ES-I3 (cell line): ENCODE data around the gene GOLGA8N.

Experiments used
- H3K36me3 ChIP-seq: 2 replicates; pipeline ENCODE4 v1.6.1; 2013; ENCODE audit warnings: mild to moderate bottlenecking, low read length, control low read depth, moderate library complexity; ENCODE audit not compliant: insufficient read depth
- H3K4me1 ChIP-seq: 2 replicates; pipeline ENCODE4 v1.6.1; 2013; ENCODE audit warnings: mild to moderate bottlenecking, control low read depth, low read length; ENCODE audit not compliant: insufficient read depth
- H3K9ac ChIP-seq: 2 replicates; pipeline ENCODE4 v1.6.1; 2013; ENCODE audit warnings: low read depth, mild to moderate bottlenecking, low read length, moderate library complexity
- H3K9me3 ChIP-seq: 2 replicates; pipeline ENCODE4 v1.6.1; 2013; ENCODE audit warnings: mild to moderate bottlenecking, low read length, moderate library complexity; ENCODE audit not compliant: control insufficient read depth, insufficient read depth

Gene GOLGA8N

GRCh38 chr15:32637704-32638103 is 44.4 kb downstream of the GOLGA8N start:
- Histone ChIP-seq H3K4me1 (peaks cover 6% of the 10 kb centered on the region; the same call in 1 of the 2 replicates), H3K9me3 (no peaks in the 10 kb centered on the region), H3K36me3 (peaks cover 31% of the 10 kb centered on the region), H3K9ac (no peak overlapping the region)

GRCh38 chr15:32641517-32642059 is 48.3 kb downstream of the GOLGA8N start, which contains the start of gene SCG5:
Gene SCG5, plus strand, starts transcription at chr15:32641710. Its CDS starts 1,883 bp downstream, at chr15:32643593.
- no peaks in the 10 kb centered on the region for H3K9me3 ChIP-seq
- peaks cover 15% of the 10 kb centered on the region for H3K36me3 ChIP-seq
- peaks cover 20% of the 10 kb centered on the region; the same call in 1 of the 2 replicates for H3K4me1 ChIP-seq
- peak within 1 kb of the TSS; percentile 54; the same call in 1 of the 2 replicates for H3K9ac ChIP-seq

DNA sequence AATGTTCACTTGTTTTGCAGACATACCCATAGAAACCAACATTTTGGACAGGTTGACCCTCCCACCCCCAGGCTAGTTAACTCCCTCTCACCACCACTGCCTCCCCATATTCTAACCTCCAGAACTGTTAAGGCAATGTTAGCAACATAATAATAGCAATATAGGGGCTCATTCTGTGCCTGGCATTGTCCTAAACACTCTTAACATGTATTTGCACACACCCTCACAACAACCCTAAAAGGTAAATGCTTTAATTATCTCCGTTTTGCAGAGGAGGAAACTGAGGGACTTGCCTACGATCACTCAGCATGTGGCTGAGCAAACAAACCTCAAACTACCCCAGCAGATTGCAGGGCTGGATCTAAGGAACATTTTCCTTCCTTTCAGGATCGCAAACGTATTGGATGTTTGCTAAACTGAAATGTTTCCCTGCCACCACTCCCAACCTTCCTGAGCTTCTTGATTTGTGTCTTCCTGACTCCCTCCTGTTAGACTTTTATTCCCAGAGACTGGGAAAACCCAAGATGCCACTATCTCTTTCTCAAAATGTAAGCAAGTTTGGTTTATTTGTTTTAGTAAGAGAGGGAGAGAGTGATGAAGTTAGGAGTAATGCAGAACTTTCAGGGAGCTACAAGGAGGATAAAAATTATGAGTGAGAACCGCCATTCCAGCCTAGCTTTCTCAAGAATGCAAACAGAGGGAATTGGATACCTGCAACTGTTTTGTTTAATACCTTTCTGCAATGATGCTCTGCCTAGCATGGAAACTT is 49.6 kb downstream of the GOLGA8N start:
- H3K9me3 ChIP-seq = no peaks in the 10 kb centered on the region
- H3K9ac ChIP-seq = peak overlapping the region; percentile 36; the same call in 1 of the 2 replicates
- H3K36me3 ChIP-seq = peaks cover 3% of the 10 kb centered on the region; the same call in 1 of the 2 replicates
- H3K4me1 ChIP-seq = peaks cover 20% of the 10 kb centered on the region; the same call in 1 of the 2 replicates

DNA sequence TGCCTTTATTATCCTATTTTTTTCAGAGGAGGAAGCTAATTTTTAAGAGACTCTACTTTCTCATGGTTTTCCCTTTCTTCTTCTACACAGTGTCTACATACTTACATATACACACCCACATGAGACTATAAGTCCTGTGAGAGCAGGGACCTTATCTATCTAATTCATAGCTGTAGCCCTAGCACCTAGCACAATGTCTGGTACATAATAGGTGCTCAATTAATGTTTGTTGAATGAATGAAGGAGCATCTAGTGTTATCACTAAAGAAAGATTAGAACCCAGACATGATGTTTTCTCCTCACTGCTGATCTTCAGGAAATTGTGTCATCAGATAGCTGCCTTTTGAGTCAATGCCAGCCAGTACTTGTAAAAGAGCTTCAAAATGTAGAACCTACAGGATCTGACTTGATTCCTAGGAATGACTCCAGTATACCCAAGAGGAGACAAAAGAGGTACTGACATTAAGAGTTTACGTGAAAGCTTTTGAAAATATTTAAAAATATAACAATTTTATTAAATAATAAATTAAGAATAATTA is 50.7 kb downstream of the GOLGA8N start:
- no peak overlapping the region for H3K9ac ChIP-seq
- peaks cover 20% of the 10 kb centered on the region; the same call in 1 of the 2 replicates for H3K4me1 ChIP-seq
- no peaks in the 10 kb centered on the region for H3K9me3 ChIP-seq
- H3K36me3 ChIP-seq = peaks cover 3% of the 10 kb centered on the region; the same call in 1 of the 2 replicates

GRCh38 chr15:32646291-32646690 is 53.0 kb downstream of the GOLGA8N start:
- Histone ChIP-seq H3K36me3 (peaks cover 3% of the 10 kb centered on the region; the same call in 1 of the 2 replicates), H3K9ac (no peak overlapping the region), H3K4me1 (peaks cover 17% of the 10 kb centered on the region; the same call in 1 of the 2 replicates), H3K9me3 (no peaks in the 10 kb centered on the region)

GRCh38 chr15:32649342-32649741 is 56.1 kb downstream of the GOLGA8N start:
- no peak overlapping the region for H3K9ac ChIP-seq
- peaks cover 3% of the 10 kb centered on the region; the same call in 1 of the 2 replicates for H3K36me3 ChIP-seq
- H3K9me3 ChIP-seq = no peaks in the 10 kb centered on the region
- H3K4me1 ChIP-seq = peaks cover 19% of the 10 kb centered on the region

DNA sequence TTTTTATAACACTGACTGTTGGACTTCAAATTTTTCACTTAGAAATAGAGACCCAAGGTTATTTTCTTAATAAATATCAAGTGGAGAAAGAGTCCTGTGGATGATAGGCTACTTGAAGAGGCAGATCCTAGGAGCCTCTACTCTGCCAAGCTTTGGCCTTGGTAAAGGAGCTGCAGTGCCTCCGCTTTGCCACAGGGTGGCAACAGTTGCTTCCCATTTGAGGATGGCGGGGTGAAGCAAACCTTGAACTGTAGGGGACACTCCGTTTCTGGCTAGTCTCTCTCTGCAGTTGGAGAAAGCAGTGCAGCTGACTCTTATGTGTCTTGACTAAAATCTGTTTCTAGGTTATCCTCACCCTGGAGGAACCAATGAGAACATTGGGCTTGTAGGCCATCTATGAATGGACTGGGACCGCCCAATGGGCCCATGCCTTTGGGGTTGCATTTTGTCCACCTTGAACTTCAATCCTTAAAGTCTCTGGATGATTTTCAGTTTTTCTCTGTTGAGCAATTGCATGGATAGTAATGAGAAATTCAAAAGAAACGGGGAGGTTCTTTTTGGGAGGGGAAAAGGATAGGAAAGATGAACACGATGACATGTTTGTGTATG is 58.1 kb downstream of the GOLGA8N start:
- H3K36me3 ChIP-seq = no peaks in the 10 kb centered on the region
- no peak overlapping the region for H3K9ac ChIP-seq
- H3K4me1 ChIP-seq = peaks cover 13% of the 10 kb centered on the region; the same call in 1 of the 2 replicates
- no peaks in the 10 kb centered on the region for H3K9me3 ChIP-seq

- Histone ChIP-seq H3K9me3 (no peaks in the 10 kb centered on the region), H3K36me3 (no peaks in the 10 kb centered on the region), H3K9ac (no peak overlapping the region), H3K4me1 (peaks cover 13% of the 10 kb centered on the region; the same call in 1 of the 2 replicates)
Measured at GRCh38 chr15:32652178-32652577, 58.9 kb downstream of the GOLGA8N start.

DNA sequence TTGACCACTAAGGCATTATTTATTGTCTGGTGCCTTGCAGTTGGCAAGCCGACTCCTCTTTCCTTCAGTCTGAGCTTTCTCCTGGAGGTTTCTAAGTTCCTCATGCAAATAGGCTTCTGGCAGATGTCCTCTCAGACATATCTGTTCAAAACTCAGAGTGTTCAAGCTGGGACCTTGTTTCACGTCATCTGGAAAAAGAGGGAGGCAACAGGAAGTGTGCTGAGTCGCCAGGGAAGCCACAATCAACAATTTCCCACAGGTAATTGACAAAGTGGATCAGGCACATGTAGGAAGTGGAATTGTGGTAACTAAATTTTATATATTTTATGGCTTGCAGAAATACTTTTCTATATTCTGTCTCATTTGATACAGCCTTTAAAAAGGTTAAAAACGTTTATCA is 62.8 kb downstream of the GOLGA8N start:
- Histone ChIP-seq H3K36me3 (no peaks in the 10 kb centered on the region), H3K9ac (no peak overlapping the region)

GRCh38 chr15:32656496-32656895 is 63.2 kb downstream of the GOLGA8N start:
- no peaks in the 10 kb centered on the region for H3K9me3 ChIP-seq
- no peak overlapping the region for H3K9ac ChIP-seq
- H3K4me1 ChIP-seq = peaks cover 12% of the 10 kb centered on the region; the same call in 1 of the 2 replicates
- no peaks in the 10 kb centered on the region for H3K36me3 ChIP-seq

More for the DNA sequence above, 62.8 kb downstream of the GOLGA8N start:
- Histone ChIP-seq H3K4me1 (peaks cover 13% of the 10 kb centered on the region; the same call in 1 of the 2 replicates), H3K9me3 (no peaks in the 10 kb centered on the region)
